HG03196 (cell line): Measurements from ENCODE around the gene SLC28A3.
"Not testable (repeated sequence)": the region's sequence is repeated elsewhere in the genome, so short reads cannot be mapped to it uniquely, and the experiment has no call there.

Experiments
- ATAC-seq: cut with Tn5 transposase; IDR thresholded peaks from one replicate; pipeline ENCODE4 v1.9.1; 2021; ENCODE audit not compliant: unreplicated experiment

SLC28A3 gene

GRCh38 chr9:84340535-84340934, at the start of gene SLC28A3:
Gene SLC28A3 (minus strand): TSS chr9:84340758. CDS start chr9:84340633, 125 bp downstream.
- no peak for ATAC-seq

- ATAC-seq: not testable (repeated sequence)
Measured at GRCh38 chr9:84390254-84390653, 49.7 kb upstream of the SLC28A3 start.

GRCh38 chr9:84387821-84388220, 47.3 kb upstream of the SLC28A3 start:
- ATAC-seq: no peak

GRCh38 chr9:84386753-84387152, 46.2 kb upstream of the SLC28A3 start:
- no peak for ATAC-seq

- ATAC-seq: no peak
Measured at GRCh38 chr9:84385386-84386040, 45.0 kb upstream of the SLC28A3 start.

GRCh38 chr9:84384617-84385016, 44.1 kb upstream of the SLC28A3 start:
- ATAC-seq: no peak

GRCh38 chr9:84383178-84383577, 42.6 kb upstream of the SLC28A3 start:
- ATAC-seq: no peak

GRCh38 chr9:84382720-84383119, 42.2 kb upstream of the SLC28A3 start:
- ATAC-seq: no peak

- no peak for ATAC-seq
Measured at GRCh38 chr9:84381508-84381907, 41.0 kb upstream of the SLC28A3 start.

GRCh38 chr9:84379740-84380139, 39.2 kb upstream of the SLC28A3 start:
- ATAC-seq: no peak

GRCh38 chr9:84375954-84376353, 35.4 kb upstream of the SLC28A3 start:
- no peak for ATAC-seq

- ATAC-seq: no peak
Measured at GRCh38 chr9:84374516-84374915, 34.0 kb upstream of the SLC28A3 start.

- ATAC-seq: no peak
Measured at GRCh38 chr9:84374013-84374412, 33.5 kb upstream of the SLC28A3 start.

GRCh38 chr9:84371737-84372136, 31.2 kb upstream of the SLC28A3 start:
- ATAC-seq: no peak

GRCh38 chr9:84368601-84369000, 28.0 kb upstream of the SLC28A3 start:
- no peak for ATAC-seq

- not testable (repeated sequence) for ATAC-seq
Measured at GRCh38 chr9:84367726-84368125, 27.2 kb upstream of the SLC28A3 start.

- no peak for ATAC-seq
Measured at GRCh38 chr9:84366683-84367082, 26.1 kb upstream of the SLC28A3 start.

GRCh38 chr9:84364894-84365490, 24.4 kb upstream of the SLC28A3 start:
- not testable (repeated sequence) for ATAC-seq

- no peak for ATAC-seq
Measured at GRCh38 chr9:84361645-84362044, 21.1 kb upstream of the SLC28A3 start.

- no peak for ATAC-seq
Measured at GRCh38 chr9:84357275-84357674, 16.7 kb upstream of the SLC28A3 start.

- no peak for ATAC-seq
Measured at GRCh38 chr9:84354035-84354434, 13.5 kb upstream of the SLC28A3 start.

GRCh38 chr9:84349671-84350070, 9.1 kb upstream of the SLC28A3 start:
- ATAC-seq: no peak

- ATAC-seq: no peak
Measured at GRCh38 chr9:84343111-84343521, 2.6 kb upstream of the SLC28A3 start.
